IMR-90 (cell line): ENCODE measurements around the gene HMCN1. TPM values are rescaled to one million over a fixed set of nuclear protein-coding genes. Genes with fewer than 3 reads are reported as not detected.

Experiments used
- ATAC-seq: fragments of 200-7000 bp; cut with Tn5 transposase; 2 replicates; pipeline ENCODE4 v1.9.1; 2020; ENCODE audit warnings: low read depth, mild to moderate bottlenecking, moderate library complexity
- BruUV-seq: library from RNA; stranded (reverse); fragments of 400-500 nt; replicated peaks from 2 replicates; lab custom pipeline; 2021; lab: Mats Ljungman, UMichigan
- CTCF ChIA-PET: fragments of 300-600 bp; formaldehyde crosslinking; extraction: SDS; loops from one replicate; lab custom pipeline; 2021; ENCODE audit warnings: antibody characterized with exemption; lab: Yijun Ruan, JAX
- POLR2A ChIA-PET: fragments of 300-600 bp; sonication (Branson Sonifier 250); formaldehyde crosslinking; loops from one replicate; lab custom pipeline; 2022; ENCODE audit warnings: antibody characterized with exemption; ENCODE audit not compliant: unreplicated experiment; lab: Charles Lee
- DNase-seq: peaks from one replicate; pipeline ENCODE4 v3.0.0; 2013
- H2AFZ ChIP-seq: replicated peaks from 2 replicates; pipeline ENCODE3; 2013; ENCODE audit warnings: low read length, mild to moderate bottlenecking; ENCODE audit not compliant: poor library complexity
- H2AK5ac ChIP-seq: 2 replicates; pipeline ENCODE4 v1.6.1; 2013; ENCODE audit warnings: low read depth, low read length, inconsistent platforms
- H2AK9ac ChIP-seq: replicated peaks from 2 replicates; pipeline ENCODE3; 2013; ENCODE audit warnings: mild to moderate bottlenecking, low read depth, low read length, moderate library complexity; ENCODE audit not compliant: poor library complexity
- H2BK120ac ChIP-seq: 2 replicates; pipeline ENCODE4 v1.6.1; 2013; ENCODE audit warnings: low read depth, low read length, inconsistent platforms
- H2BK15ac ChIP-seq: 3 replicates; pipeline ENCODE4 v1.6.1; 2013; ENCODE audit warnings: low read depth, low read length, inconsistent platforms
- H2BK20ac ChIP-seq: 2 replicates; pipeline ENCODE4 v1.6.1; 2013; ENCODE audit warnings: low read depth, mild to moderate bottlenecking, inconsistent platforms, low read length, moderate library complexity
- H2BK5ac ChIP-seq: 2 replicates; pipeline ENCODE4 v1.6.1; 2013; ENCODE audit warnings: mild to moderate bottlenecking, low read depth, low read length, inconsistent platforms; ENCODE audit not compliant: poor library complexity, severe bottlenecking
- H3K14ac ChIP-seq: replicated peaks from 2 replicates; pipeline ENCODE4 v1.6.1; 2013; ENCODE audit warnings: low read depth, low read length, inconsistent platforms
- H3K18ac ChIP-seq: 2 replicates; pipeline ENCODE4 v1.6.1; 2013; ENCODE audit warnings: low read depth, low read length, control low read depth
- H3K23ac ChIP-seq: 2 replicates; pipeline ENCODE4 v1.6.1; 2013; ENCODE audit warnings: low read depth, low read length, inconsistent platforms
- H3K27ac ChIP-seq: 2 replicates; pipeline ENCODE4 v1.5.1; 2013; ENCODE audit warnings: mild to moderate bottlenecking, control low read depth, low read length; ENCODE audit not compliant: insufficient read depth
- H3K27me3 ChIP-seq: 2 replicates; pipeline ENCODE4 v1.6.1; 2013; ENCODE audit warnings: low read length; ENCODE audit not compliant: control insufficient read depth, insufficient read depth
- H3K36me3 ChIP-seq: 2 replicates; pipeline ENCODE4 v1.6.1; 2013; ENCODE audit warnings: low read length, mixed read lengths; ENCODE audit not compliant: control insufficient read depth, insufficient read depth
- H3K4ac ChIP-seq: 2 replicates; pipeline ENCODE4 v1.6.1; 2013; ENCODE audit warnings: low read depth, low read length, inconsistent platforms
- H3K4me1 ChIP-seq: 2 replicates; pipeline ENCODE4 v1.6.1; 2013; ENCODE audit warnings: low read length, mixed read lengths; ENCODE audit not compliant: control insufficient read depth, insufficient read depth
- H3K4me2 ChIP-seq: 2 replicates; pipeline ENCODE4 v1.6.1; 2013; ENCODE audit warnings: low read depth, mild to moderate bottlenecking, control low read depth, low read length, moderate library complexity
- H3K4me3 ChIP-seq: 2 replicates; pipeline ENCODE4 v1.5.1; 2013; ENCODE audit warnings: low read depth, mild to moderate bottlenecking, control low read depth, low read length, moderate library complexity; ENCODE audit not compliant: insufficient read depth
- H3K56ac ChIP-seq: 2 replicates; pipeline ENCODE4 v1.6.1; 2013; ENCODE audit warnings: low read length, inconsistent platforms; ENCODE audit not compliant: insufficient read depth; ENCODE audit errors: extremely low read depth
- H3K79me1 ChIP-seq, 2 experiments: 2 replicates each; pipeline ENCODE4 v1.6.1; 2013; ENCODE audit warnings: low read length in 2 of 2, inconsistent platforms in 1 of 2, low read depth in 1 of 2
- H3K9ac ChIP-seq: 2 replicates; pipeline ENCODE4 v1.6.1; 2013; ENCODE audit warnings: low read depth, low read length, control low read depth
- H3K9me1 ChIP-seq: 2 replicates; pipeline ENCODE4 v1.6.1; 2013; ENCODE audit warnings: low read length, inconsistent platforms; ENCODE audit not compliant: insufficient read depth
- H3K9me3 ChIP-seq: 2 replicates; pipeline ENCODE4 v1.6.1; 2013; ENCODE audit warnings: low read length; ENCODE audit not compliant: control insufficient read depth, insufficient read depth
- H4K20me1 ChIP-seq: 2 replicates; pipeline ENCODE4 v1.6.1; 2013; ENCODE audit warnings: low read length, inconsistent platforms; ENCODE audit not compliant: insufficient read depth
- H4K5ac ChIP-seq: 2 replicates; pipeline ENCODE4 v1.6.1; 2013; ENCODE audit warnings: mild to moderate bottlenecking, low read depth, low read length, control low read depth
- H4K8ac ChIP-seq, 2 experiments: 2 replicates each; pipeline ENCODE4 v1.6.1; 2013; ENCODE audit warnings: low read depth in 2 of 2, low read length in 2 of 2, control low read depth in 1 of 2, inconsistent platforms in 1 of 2
- H4K91ac ChIP-seq: 2 replicates; pipeline ENCODE4 v1.6.1; 2013; ENCODE audit warnings: low read depth, low read length, inconsistent platforms; ENCODE audit not compliant: insufficient read depth
- BHLHE40 ChIP-seq: fragments of 150-350 bp; IDR thresholded peaks from 2 replicates; pipeline ENCODE4 v1.6.1; 2016; ENCODE audit warnings: mild to moderate bottlenecking, low read depth, low read length
- CEBPB ChIP-seq: IDR thresholded peaks from 2 replicates; pipeline ENCODE4 v1.6.1; 2012; ENCODE audit warnings: low read depth, low read length, improper control_type of control experiment
- CHD1 ChIP-seq: IDR thresholded peaks from 2 replicates; pipeline ENCODE4 v1.6.1; 2012; ENCODE audit warnings: low read depth, low read length, improper control_type of control experiment
- CTCF ChIP-seq: conservative IDR thresholded peaks from 2 replicates; pipeline ENCODE4 v1.5.1; 2012; ENCODE audit warnings: mild to moderate bottlenecking, low read depth, low read length, improper control_type of control experiment
- FOS ChIP-seq: fragments of 150-350 bp; IDR thresholded peaks from 2 replicates; pipeline ENCODE4 v1.6.1; 2016; ENCODE audit warnings: low read depth, low read length
- MAFK ChIP-seq: IDR thresholded peaks from 2 replicates; pipeline ENCODE4 v1.6.1; 2012; ENCODE audit warnings: low read depth, low read length, improper control_type of control experiment
- MAZ ChIP-seq: IDR thresholded peaks from 2 replicates; pipeline ENCODE4 v1.6.1; 2012; ENCODE audit warnings: low read depth, mild to moderate bottlenecking, low read length, improper control_type of control experiment, moderate library complexity, borderline replicate concordance
- MXI1 ChIP-seq: IDR thresholded peaks from 2 replicates; pipeline ENCODE4 v1.6.1; 2012; ENCODE audit warnings: low read depth, mild to moderate bottlenecking, low read length, moderate library complexity, borderline replicate concordance
- NFE2L2 ChIP-seq: fragments of 150-350 bp; IDR thresholded peaks from 2 replicates; pipeline ENCODE4 v1.6.1; 2016; ENCODE audit warnings: low read depth, mild to moderate bottlenecking, low read length
- POLR2A ChIP-seq: IDR thresholded peaks from 2 replicates; pipeline ENCODE4 v1.6.1; 2012; ENCODE audit warnings: mild to moderate bottlenecking, low read depth, low read length
- RAD21 ChIP-seq: IDR thresholded peaks from 2 replicates; pipeline ENCODE4 v1.6.1; 2012; ENCODE audit warnings: low read length, improper control_type of control experiment
- RCOR1 ChIP-seq: IDR thresholded peaks from 2 replicates; pipeline ENCODE4 v1.6.1; 2012; ENCODE audit warnings: mild to moderate bottlenecking, low read length, improper control_type of control experiment; ENCODE audit not compliant: insufficient replicate concordance
- RFX5 ChIP-seq: IDR thresholded peaks from 2 replicates; pipeline ENCODE4 v1.8.0; 2012; ENCODE audit warnings: low read depth, mild to moderate bottlenecking, low read length, moderate library complexity
- SMC3 ChIP-seq: fragments of 150-350 bp; IDR thresholded peaks from 2 replicates; pipeline ENCODE4 v1.6.1; 2016; ENCODE audit warnings: low read depth, mild to moderate bottlenecking, antibody characterized with exemption, low read length, moderate library complexity
- USF2 ChIP-seq: fragments of 150-350 bp; IDR thresholded peaks from 2 replicates; pipeline ENCODE4 v1.6.1; 2017; ENCODE audit warnings: mild to moderate bottlenecking, antibody characterized with exemption, low read length, low read depth
- WGBS, 2 experiments: methylation state at CpG; one replicate each; pipeline versions ENCODE4 v1.1.5 to v1.1.7; 2013; ENCODE audit warnings: missing lambda C conversion rate in 2 of 2; ENCODE audit not compliant: insufficient read length in 1 of 2; ENCODE audit errors: extremely low coverage in 2 of 2; 5-methylcytosine and 5-hydroxymethylcytosine counted together
- dilution Hi-C: fragments of 300-500 bp; cut with HindIII; formaldehyde crosslinking; loops from one replicate; pipeline ENCODE4 v1.14.3; 2018; ENCODE audit warnings: low sequenced_read_pairs; ENCODE audit not compliant: unreplicated experiment
- in situ Hi-C: fragments of 300-500 bp; cut with MboI; formaldehyde crosslinking; loops from 3 replicates; pipeline ENCODE4 v1.14.3; 2019; ENCODE audit warnings: low sequenced_read_pairs, inconsistent platforms, mixed read lengths
- intact Hi-C: fragments of 100-400 bp; cut with micrococcal nuclease; formaldehyde crosslinking; loops from 2 replicates; pipeline ENCODE4 v1.10.0; 2022
- polyA plus RNA-seq, 3 experiments: library from polyadenylated mRNA; depleted of rRNA; stranded (reverse); fragments of >200 nt; gene quantifications; 2 replicates each; pipeline ENCODE4 v1.2.3, GENCODE V29; 2012; ENCODE audit warnings: low replicate concordance in 1 of 3
- total RNA-seq: library from RNA; depleted of rRNA; stranded (reverse); fragments of >200 nt; gene quantifications from 2 replicates; pipeline ENCODE4 v1.2.3, GENCODE V29; 2012
- TF ChIP-seq, protein P1 (sequence below): fragments of 150-350 bp; IDR thresholded peaks from 2 replicates; pipeline ENCODE4 v1.6.1; 2016; ENCODE audit warnings: low read depth, mild to moderate bottlenecking, low read length, moderate library complexity, borderline replicate concordance

Gene HMCN1
- total and polyA plus RNA-seq, 2 of the 4 experiments (the other 2 are of a cell fraction): 6.1 to 11.7 TPM

GRCh38 chr1:186191511-186191910 is 457.3 kb downstream of the HMCN1 start:
- Histone ChIP-seq H3K23ac (no peak overlapping the region), H3K4me3 (no peak overlapping the region), H3K9me3 (no peaks in the 10 kb centered on the region), H2AK9ac (no peak overlapping the region), H2BK120ac (peak overlapping the region; percentile 60; the same call in 1 of the 2 replicates), H3K9ac (no peak overlapping the region), H3K36me3 (no peaks in the 10 kb centered on the region), H3K9me1 (peaks cover 20% of the 10 kb centered on the region), H4K91ac (no peak overlapping the region), H3K4ac (peak overlapping the region; percentile 38; the same call in 1 of the 2 replicates), H2AK5ac (no peak overlapping the region), H3K4me1 (peaks cover 15% of the 10 kb centered on the region), H2BK15ac (peak overlapping the region; percentile 76; the same call in 1 of the 3 replicates), H3K14ac (peak overlapping the region; percentile 69; the same call in 1 of the 2 replicates), H3K56ac (no peak overlapping the region), H4K8ac (no peak overlapping the region), H3K27ac (no peak overlapping the region), H4K5ac (no peak overlapping the region), H2BK5ac (no peak overlapping the region), H2BK20ac (no peak overlapping the region), H4K20me1 (no peaks in the 10 kb centered on the region), H2AFZ (no peak overlapping the region), H3K4me2 (no peak overlapping the region), H3K79me1 (peaks cover 0 to 3% of the 10 kb centered on the region in 2 experiments; a peak in 1 of 4 replicates), H3K18ac (no peak overlapping the region; the same call in 1 of the 2 replicates), H3K27me3 (no peaks in the 10 kb centered on the region)
- DNase-seq: no peak
- no CpG with 5 or more reads among the region's 2 CpGs for WGBS, 2 experiments
- in situ Hi-C loops (no loop called here), dilution Hi-C loops (no loop called here), intact Hi-C loops (no loop called here)
- no peak for TF ChIP-seq RFX5
- TF ChIP-seq SMC3: no peak
- no peak for TF ChIP-seq MXI1
- TF ChIP-seq MAFK: no peak
- TF ChIP-seq POLR2A: no peak
- TF ChIP-seq NFE2L2: no peak
- no peak for TF ChIP-seq CHD1
- TF ChIP-seq FOS: no peak
- no peak for TF ChIP-seq MAZ
- TF ChIP-seq, protein P1, sequence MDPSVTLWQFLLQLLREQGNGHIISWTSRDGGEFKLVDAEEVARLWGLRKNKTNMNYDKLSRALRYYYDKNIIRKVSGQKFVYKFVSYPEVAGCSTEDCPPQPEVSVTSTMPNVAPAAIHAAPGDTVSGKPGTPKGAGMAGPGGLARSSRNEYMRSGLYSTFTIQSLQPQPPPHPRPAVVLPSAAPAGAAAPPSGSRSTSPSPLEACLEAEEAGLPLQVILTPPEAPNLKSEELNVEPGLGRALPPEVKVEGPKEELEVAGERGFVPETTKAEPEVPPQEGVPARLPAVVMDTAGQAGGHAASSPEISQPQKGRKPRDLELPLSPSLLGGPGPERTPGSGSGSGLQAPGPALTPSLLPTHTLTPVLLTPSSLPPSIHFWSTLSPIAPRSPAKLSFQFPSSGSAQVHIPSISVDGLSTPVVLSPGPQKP: no peak
- TF ChIP-seq CEBPB: no peak
- no peak for TF ChIP-seq RCOR1
- no peak for TF ChIP-seq USF2
- TF ChIP-seq BHLHE40: no peak
- TF ChIP-seq CTCF: no peak
- no peak for TF ChIP-seq RAD21
- no TSS peak for BruUV-seq
- ChIA-PET POLR2A (no interaction called here), CTCF (interaction anchor here (0.6 kb wide), 1 partner anchor 236 kb away, joined by 3 read pairs; no protein-coding TSS in a partner anchor)
- ATAC-seq: no peak
